Activated CD4-positive, alpha-beta T cell treated with anti-CD3 and anti-CD28 coated beads, Interleukin-2, Interleukin-6, amounts not matched to agents 100 ng/mL and 50 ng/mL, durations not matched to agents 16 hours and 8 hours (primary cell): Measurements from ENCODE around the gene RTL1.

ENCODE experiments used
- DNase-seq: peaks from one replicate; pipeline ENCODE4 v3.0.0-alpha.2; 2020

RTL1 gene

DNA sequence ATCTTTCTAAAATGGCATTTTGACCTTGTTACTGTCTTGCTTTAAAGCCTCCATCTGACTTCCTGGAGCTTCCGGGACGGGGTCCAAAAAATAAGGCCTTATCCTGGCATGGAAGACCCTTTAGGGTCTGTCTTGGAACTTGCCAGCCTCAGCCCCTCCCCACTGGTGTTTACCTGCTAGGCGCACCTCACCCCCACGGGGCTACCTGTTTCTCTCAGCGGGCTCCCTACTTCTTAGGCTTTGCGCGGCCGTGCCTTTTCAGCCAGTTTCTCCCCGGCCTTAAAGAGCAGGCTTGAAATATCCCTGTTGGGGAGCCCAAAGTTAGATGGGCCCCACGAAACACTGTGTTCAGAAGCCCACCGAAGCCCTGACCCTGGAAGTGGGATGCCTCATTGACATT, 5.1 kb downstream of the RTL1 start:
- DNase-seq: no peak

DNA sequence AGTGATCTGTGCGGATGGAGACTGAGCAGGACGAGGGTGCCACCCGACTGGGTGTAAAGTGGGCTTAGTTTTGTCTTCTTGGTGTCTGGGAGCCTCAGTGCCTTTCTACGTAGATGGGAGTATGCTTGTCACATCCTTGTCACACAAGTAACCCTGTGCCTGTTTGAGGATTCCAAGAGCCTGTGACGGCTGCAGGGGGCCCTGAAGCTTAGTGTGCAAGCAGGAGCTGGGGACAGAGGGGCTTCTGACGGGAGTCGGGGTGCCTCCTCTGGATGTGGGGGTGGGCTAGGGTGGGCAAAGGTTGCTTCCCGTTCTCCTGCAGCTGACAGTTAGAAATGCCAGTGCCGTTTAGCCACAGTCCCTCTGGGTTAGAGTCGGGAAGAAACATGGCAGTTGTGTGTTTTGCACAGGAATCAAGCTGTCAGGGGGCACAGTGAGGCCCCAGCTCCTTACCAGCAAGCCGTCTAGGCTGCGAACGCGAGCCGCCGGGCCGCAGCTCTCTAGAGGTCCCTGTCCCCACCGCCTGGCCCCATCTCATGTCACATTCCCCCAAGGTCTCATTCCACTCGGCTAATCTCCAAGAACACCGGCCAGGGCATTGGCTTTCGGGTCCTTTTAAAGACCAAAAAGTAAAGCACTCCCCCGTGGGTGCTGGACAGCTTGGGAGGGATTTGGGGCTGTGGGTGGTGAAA, 7.0 kb downstream of the RTL1 start:
- no peak for DNase-seq

DNA sequence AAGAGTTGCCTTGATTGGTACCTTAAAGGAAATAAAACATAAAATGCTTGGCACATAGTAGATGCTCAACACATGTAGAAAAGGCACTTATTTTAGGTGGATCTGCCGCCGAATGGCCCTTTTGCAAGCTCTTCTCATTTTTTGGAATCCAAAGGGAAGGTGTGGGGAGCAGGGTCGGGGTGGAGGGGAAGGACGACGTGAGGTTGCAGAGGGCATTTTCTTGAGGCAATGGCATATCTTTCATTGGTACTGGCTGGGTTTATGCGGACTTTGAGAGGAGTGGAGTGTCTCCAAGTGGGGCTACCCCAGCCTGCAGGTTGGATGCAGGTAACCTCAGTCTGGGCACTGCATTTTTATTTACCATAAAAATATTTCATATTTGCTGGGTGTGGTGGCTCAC, 8.1 kb downstream of the RTL1 start:
- DNase-seq: no peak

DNA sequence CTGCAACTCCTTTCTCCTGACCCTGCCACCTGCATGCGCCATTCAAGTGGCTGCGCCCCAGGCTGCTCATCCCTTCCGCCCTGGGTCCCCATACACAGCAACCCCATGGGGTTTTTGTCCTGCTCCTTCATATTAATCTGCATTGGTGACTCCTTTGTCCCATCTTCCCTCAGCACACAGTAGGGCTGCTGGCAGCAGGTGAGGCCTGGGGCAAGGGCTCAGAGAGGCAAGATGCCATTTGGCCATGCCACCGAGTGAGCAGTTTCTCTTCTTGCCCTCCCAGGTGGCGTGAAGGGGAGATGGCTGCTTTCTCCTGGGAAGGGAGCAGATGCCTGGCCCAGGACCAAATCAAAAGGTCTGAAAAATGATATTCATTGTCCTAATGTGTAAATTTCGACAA, 9.1 kb downstream of the RTL1 start:
- DNase-seq: no peak

DNA sequence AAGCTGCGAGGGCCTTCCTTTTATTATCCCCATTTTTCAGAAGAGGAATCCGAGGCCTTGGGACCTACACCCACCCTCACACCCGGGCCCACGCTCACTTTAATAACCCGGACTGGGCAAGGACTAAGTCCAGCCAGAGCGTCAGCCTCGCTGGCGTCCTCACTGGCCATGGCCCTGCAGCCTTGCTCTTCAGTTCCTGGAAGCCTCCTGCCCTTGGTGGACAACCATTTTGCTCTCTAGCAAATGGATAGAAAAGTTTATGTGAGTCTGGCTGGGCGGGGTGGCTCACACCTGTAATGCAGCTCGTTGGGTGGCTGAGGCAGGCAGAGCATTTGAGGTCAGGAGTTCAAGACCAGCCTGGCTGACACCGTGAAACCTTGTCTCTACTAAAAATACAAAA, 9.8 kb downstream of the RTL1 start:
- DNase-seq: no peak

DNA sequence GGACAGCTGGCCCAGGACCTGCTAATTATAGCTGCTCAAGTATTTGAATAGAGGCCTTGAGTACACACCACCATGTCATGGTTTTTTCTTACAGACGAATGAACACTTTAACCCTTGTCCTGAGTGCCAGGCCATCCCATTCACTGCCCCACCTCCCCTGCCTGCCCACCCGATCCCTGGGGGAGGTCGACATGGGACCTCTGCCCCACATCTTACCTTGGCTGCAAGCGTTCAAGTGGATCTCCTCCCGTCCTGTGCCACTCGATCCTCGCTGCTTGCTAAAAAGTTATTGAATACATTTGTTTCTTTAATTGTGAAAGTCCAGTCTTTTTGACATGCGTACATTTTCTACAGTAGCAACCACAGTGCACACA, 10.3 kb downstream of the RTL1 start:
- DNase-seq: no peak

DNA sequence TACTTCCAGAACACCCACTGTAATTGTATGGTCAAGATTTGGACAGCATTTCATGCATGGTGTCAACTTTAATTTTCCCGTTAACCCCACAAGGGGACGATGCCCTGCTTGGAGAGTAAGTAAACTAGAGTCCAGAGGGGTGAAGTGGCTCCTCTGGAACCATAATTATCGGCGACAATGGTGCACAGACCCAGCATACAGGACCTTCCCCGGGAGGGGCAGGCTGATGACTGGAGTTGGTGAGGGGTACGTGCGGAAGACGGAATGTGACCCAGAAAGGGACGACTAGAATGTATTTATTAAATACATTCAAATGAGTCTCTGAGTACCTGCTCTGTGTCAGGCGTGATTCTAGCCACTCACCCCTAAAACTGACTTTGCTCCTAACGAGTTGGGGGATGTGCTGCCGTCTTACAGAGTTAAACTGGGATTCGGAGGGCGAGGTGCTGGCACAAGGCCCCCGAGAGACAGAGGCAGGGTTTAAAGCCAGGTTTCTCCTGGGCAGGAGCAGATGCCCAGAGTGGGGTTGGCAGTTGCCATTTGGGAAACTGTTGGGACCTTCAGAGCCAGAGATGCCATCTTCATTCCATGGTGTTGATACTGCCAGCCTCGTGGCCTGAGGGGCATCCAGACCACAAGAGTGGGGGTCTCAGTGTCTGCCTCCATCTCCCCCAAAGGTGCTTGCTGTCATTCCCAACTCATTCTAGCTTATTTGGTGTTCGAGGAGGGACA, 10.9 kb downstream of the RTL1 start:
- no peak for DNase-seq

- DNase-seq: no peak
Measured at GRCh38 chr14:100891501-100892445, 11.7 kb downstream of the RTL1 start.

DNA sequence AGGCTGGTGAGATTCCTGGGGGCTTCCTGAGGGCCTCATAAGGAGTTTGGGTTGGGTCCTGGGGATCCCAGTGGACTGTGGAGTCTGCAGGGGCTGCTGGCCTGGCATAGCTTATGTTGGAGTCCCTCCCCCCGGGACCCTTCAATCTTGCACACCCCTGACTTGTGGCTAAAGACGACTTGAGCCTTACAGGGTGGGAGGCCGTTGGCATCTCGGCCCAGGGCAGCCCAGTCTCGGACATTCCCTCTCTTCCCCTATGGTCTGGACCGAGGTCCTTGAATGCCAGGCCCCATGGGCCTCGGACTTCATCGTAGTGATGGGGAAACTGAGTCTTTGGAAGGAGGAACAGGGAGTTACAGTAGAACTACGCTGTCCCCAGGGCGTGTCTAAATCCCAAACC, 12.5 kb downstream of the RTL1 start:
- DNase-seq: no peak

DNA sequence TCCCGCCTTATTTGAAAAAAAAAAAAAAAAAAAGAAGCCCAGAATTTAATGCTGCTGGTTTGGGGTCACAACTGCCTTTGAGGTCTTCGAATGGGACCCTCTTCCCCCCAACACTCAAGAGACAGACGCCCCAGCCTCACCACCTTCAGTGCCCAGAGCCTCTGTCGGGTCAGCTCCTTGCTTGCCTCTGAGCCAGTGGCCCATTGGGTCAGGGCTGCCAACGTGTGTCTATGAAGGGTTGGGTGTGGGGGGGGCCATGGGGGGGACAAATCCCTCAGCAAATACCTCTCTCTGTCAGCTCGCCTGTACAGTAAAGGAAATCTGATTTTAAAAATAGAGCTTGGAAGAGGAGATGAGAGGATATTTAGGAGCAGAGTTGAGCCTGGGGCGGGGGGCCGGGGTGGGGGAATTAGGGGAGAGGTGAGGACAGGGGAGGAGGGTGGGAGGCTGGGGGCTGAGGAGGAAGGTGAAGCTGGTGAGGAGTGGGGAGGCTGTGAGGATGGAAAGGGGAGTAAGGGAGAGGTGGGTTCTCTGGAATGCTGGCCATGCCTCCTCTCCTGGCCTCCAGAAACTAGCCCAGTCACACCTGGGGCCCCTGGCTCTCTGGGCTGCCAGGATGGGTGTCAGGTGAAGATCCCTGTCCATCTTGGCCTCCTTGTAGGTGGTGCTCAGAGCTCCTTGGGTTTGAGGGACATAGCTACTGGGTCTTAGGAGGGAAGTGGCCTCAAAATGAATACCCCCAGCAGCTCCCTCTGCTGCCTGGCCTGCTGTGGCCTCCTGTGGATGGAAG, 13.3 kb downstream of the RTL1 start:
- no peak for DNase-seq

DNA sequence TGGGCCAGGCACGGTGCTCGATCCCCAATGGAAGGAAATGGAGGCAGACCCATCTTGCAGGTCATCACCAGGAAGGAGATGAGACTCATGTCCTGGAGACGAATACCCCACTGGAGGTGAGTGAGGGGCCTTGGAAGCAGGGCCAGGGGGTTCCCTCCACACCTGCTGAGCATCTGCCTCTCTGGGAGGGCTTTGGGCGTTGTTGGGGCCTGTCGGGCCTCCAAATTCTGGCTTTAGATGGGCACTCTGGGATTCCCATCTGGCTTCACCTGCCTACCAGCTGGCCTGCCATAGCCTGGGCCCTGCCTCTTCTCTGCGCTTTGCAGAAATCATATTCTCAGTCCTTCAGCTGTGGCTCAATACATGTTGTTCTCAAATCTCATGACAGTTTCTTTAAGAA, 13.9 kb downstream of the RTL1 start:
- DNase-seq: no peak

DNA sequence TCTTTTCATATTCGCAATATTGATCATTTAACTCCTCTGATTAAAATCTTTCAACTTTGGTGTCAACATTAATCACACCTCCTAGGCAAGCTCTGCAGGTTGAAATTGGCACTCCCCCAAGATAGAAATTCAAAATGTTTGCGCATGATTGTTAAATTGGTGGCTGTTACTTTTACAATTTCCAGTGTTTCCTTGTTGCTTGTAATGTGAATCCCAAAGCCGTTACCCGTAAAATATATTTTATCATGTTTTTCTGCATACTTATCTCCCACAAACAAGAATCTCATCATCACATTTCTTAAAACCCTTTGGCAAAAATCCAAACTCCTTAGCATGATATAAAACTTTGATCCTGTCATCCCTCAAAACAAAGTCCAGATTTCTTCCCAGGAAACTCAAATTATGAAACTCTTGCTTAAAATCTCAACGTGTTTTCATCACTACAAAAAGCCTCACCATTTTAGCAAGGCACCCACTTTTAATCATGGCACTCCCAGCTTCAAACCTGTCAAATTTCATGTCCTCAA, 14.7 kb downstream of the RTL1 start:
- no peak for DNase-seq

GRCh38 chr14:100887728-100888335, 15.7 kb downstream of the RTL1 start:
- DNase-seq: no peak

DNA sequence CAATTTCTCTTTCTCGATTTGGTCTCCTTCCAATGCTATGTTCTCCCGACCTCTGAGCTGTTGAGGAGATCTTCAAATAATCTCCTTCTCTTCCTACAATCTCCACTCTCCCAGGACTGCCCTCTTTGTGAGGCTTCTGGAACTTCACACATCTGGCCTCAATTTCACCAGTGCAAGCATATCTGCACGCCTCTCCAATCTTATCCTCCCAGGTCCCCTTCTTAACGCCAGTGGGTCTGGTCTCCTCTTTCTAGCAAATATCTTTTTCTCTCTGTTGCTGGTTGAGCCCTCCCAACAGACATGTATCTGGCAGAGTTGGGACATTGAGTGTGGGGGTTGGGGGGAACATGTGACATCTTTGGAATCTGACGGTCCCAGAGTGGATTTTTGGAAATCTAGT, 17.9 kb downstream of the RTL1 start:
- DNase-seq: no peak

- DNase-seq: no peak
Measured at GRCh38 chr14:100885196-100885595, 18.3 kb downstream of the RTL1 start.

DNA sequence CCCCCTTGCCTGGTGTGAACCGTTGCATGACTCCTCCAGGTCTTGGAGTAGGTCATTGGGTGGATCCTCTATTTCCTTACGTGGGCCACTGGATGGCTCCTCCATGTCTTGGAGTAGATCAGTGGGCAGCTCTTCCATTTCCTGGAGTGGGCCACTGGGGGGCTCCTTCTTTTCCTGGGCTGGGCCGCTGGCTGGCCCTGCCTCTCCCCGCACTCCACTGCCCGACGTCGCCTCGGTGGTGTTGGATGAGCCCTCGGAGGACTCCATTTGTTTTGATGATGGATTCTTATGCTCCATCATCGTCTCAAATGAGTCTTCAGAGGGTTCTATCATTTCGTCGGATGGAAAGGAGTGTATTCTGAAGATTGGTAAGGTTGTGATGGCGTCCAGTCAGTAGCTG, 19.1 kb downstream of the RTL1 start:
- no peak for DNase-seq

GRCh38 chr14:100883789-100884101, 19.8 kb downstream of the RTL1 start:
- DNase-seq: no peak

DNA sequence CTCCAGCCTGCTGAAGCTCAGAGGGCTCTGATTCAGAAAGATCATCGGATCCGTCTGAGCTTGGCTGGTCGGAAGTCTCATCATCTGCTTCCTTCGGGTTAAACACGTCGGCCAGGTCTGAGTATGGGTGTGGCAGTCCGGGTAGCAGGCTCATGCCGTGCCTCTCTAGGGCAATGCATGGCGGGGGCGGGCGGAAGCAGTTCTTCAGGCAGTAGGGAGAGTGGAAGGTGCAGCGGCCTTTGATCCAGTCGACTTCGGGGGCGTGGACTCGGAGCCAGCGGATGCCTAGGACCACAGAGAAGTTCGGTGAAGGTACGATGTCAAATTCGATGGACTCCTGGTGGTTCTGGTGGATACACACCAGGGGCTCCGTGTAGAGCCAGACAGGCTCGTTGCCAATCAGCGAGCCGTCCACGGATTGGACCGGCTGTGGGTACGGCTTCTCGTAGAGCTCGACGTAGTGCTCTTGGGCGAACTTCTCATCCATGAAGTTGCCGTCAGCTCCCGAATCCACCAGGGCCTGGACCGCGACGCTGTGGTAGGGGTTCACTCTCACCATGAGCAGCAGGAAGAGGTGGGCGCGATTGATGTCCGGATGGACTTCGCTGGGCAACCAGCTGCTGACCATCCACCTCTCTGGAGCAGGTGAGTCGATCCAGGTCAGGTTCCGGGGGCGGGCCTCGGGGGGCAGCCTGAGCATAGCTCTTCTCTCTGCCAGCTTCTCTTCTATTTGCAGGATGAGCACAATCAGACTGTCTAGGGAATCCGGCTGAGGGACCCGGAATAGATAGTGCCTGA, 20.3 kb downstream of the RTL1 start:
- no peak for DNase-seq

- no peak for DNase-seq
Measured at GRCh38 chr14:100882026-100882967, 21.2 kb downstream of the RTL1 start.
